ENCODE data around the gene TNRC6B. TPM values are rescaled to one million over a fixed set of nuclear protein-coding genes. Genes with fewer than 3 reads are reported as not detected.

The TNRC6B gene
- total RNA-seq, 3 donors from 2014 or later: 19.4 to 21.6 (median 21.2) TPM

- no peak for ATAC-seq
- Mint-ChIP-seq H3K9me3 (no peaks in the 10 kb centered on the region), H3K27me3 (ENCODE audit: low read depth) (no peaks in the 10 kb centered on the region), H3K4me1 (ENCODE audit: low read depth) (peaks cover 94% of the 10 kb centered on the region), H3K36me3 (ENCODE audit: insufficient read depth) (peaks cover 17% of the 10 kb centered on the region), H3K4me3 (no peak overlapping the region)
- DNase-seq: no peak
These were observed 154.0 kb downstream of the TNRC6B start for GRCh38 chr22:40331706-40332105.

- Mint-ChIP-seq H3K27me3 (ENCODE audit: low read depth) (no peaks in the 10 kb centered on the region), H3K36me3 (ENCODE audit: insufficient read depth) (peaks cover 15% of the 10 kb centered on the region), H3K4me1 (ENCODE audit: low read depth) (peaks cover 87% of the 10 kb centered on the region), H3K9me3 (no peaks in the 10 kb centered on the region), H3K4me3 (peak overlapping the region; percentile 67)
- ATAC-seq (peak; percentile 44 to 55), DNase-seq (no peak)
These were observed 154.6 kb downstream of the TNRC6B start for GRCh38 chr22:40332319-40332781.

GRCh38 chr22:40334060-40334459 is 156.3 kb downstream of the TNRC6B start:
- no peak overlapping the region for H3K4me3 Mint-ChIP-seq
- no peaks in the 10 kb centered on the region for H3K9me3 Mint-ChIP-seq
- ATAC-seq: no peak
- no peaks in the 10 kb centered on the region for H3K27me3 Mint-ChIP-seq (ENCODE audit: low read depth)
- DNase-seq: no peak
- peaks cover 6% of the 10 kb centered on the region for H3K36me3 Mint-ChIP-seq (ENCODE audit: insufficient read depth)
- peaks cover 72% of the 10 kb centered on the region for H3K4me1 Mint-ChIP-seq (ENCODE audit: low read depth)

- no peaks in the 10 kb centered on the region for H3K9me3 Mint-ChIP-seq
- H3K27me3 Mint-ChIP-seq (ENCODE audit: low read depth): no peaks in the 10 kb centered on the region
- DNase-seq (no peak), ATAC-seq (peak; percentile 47 to 56)
- peak overlapping the region; percentile 68 for H3K4me3 Mint-ChIP-seq
- peaks cover 66% of the 10 kb centered on the region for H3K4me1 Mint-ChIP-seq (ENCODE audit: low read depth)
- H3K36me3 Mint-ChIP-seq (ENCODE audit: insufficient read depth): peaks cover 6% of the 10 kb centered on the region
These were observed 157.2 kb downstream of the TNRC6B start for GRCh38 chr22:40334899-40335298.

- ATAC-seq (no peak), DNase-seq (no peak)
- no peaks in the 10 kb centered on the region for H3K27me3 Mint-ChIP-seq (ENCODE audit: low read depth)
- peaks cover 4% of the 10 kb centered on the region for H3K36me3 Mint-ChIP-seq (ENCODE audit: insufficient read depth)
- peaks cover 65% of the 10 kb centered on the region for H3K4me1 Mint-ChIP-seq (ENCODE audit: low read depth)
- no peaks in the 10 kb centered on the region for H3K9me3 Mint-ChIP-seq
- H3K4me3 Mint-ChIP-seq: no peak overlapping the region
These were observed 157.6 kb downstream of the TNRC6B start for GRCh38 chr22:40335358-40335757.

GRCh38 chr22:40340044-40340443 is 162.3 kb downstream of the TNRC6B start:
- Mint-ChIP-seq H3K36me3 (ENCODE audit: insufficient read depth) (no peaks in the 10 kb centered on the region), H3K4me3 (no peak overlapping the region), H3K9me3 (no peaks in the 10 kb centered on the region), H3K27me3 (ENCODE audit: low read depth) (no peaks in the 10 kb centered on the region), H3K4me1 (ENCODE audit: low read depth) (peaks cover 49% of the 10 kb centered on the region)
- ATAC-seq (no peak), DNase-seq (no peak)

- H3K4me1 Mint-ChIP-seq (ENCODE audit: low read depth): peaks cover 40% of the 10 kb centered on the region
- H3K4me3 Mint-ChIP-seq: peak overlapping the region; percentile 1
- ATAC-seq (no peak), DNase-seq (no peak)
- H3K27me3 Mint-ChIP-seq (ENCODE audit: low read depth): no peaks in the 10 kb centered on the region
- no peaks in the 10 kb centered on the region for H3K36me3 Mint-ChIP-seq (ENCODE audit: insufficient read depth)
- H3K9me3 Mint-ChIP-seq: no peaks in the 10 kb centered on the region
These were observed 163.9 kb downstream of the TNRC6B start for GRCh38 chr22:40341604-40342003.

- Mint-ChIP-seq H3K36me3 (ENCODE audit: insufficient read depth) (peaks cover 3% of the 10 kb centered on the region), H3K27me3 (ENCODE audit: low read depth) (no peaks in the 10 kb centered on the region), H3K4me3 (no peak overlapping the region), H3K4me1 (ENCODE audit: low read depth) (peaks cover 44% of the 10 kb centered on the region), H3K9me3 (no peaks in the 10 kb centered on the region)
- DNase-seq: no peak
- no peak for ATAC-seq
These were observed 164.8 kb downstream of the TNRC6B start for GRCh38 chr22:40342521-40342920.

- H3K4me3 Mint-ChIP-seq: peak overlapping the region; percentile 98
- H3K4me1 Mint-ChIP-seq (ENCODE audit: low read depth): peaks cover 48% of the 10 kb centered on the region
- ATAC-seq (no peak), DNase-seq (peak; percentile 38)
- H3K27me3 Mint-ChIP-seq (ENCODE audit: low read depth): no peaks in the 10 kb centered on the region
- H3K9me3 Mint-ChIP-seq: no peaks in the 10 kb centered on the region
- peaks cover 11% of the 10 kb centered on the region for H3K36me3 Mint-ChIP-seq (ENCODE audit: insufficient read depth)
These were observed 167.5 kb downstream of the TNRC6B start for GRCh38 chr22:40345271-40345670.

GRCh38 chr22:40345815-40346184 is 168.1 kb downstream of the TNRC6B start:
- Mint-ChIP-seq H3K9me3 (no peaks in the 10 kb centered on the region), H3K27me3 (ENCODE audit: low read depth) (no peaks in the 10 kb centered on the region), H3K36me3 (ENCODE audit: insufficient read depth) (peaks cover 11% of the 10 kb centered on the region), H3K4me3 (peak overlapping the region; percentile 98), H3K4me1 (ENCODE audit: low read depth) (peaks cover 45% of the 10 kb centered on the region)
- DNase-seq: peak; percentile 48
- ATAC-seq: peak; percentile 44

- ATAC-seq (peak; percentile 91 to 92), DNase-seq (peak; percentile 76)
- Mint-ChIP-seq H3K4me1 (ENCODE audit: low read depth) (peaks cover 42% of the 10 kb centered on the region), H3K9me3 (no peaks in the 10 kb centered on the region), H3K36me3 (ENCODE audit: insufficient read depth) (peaks cover 11% of the 10 kb centered on the region), H3K27me3 (ENCODE audit: low read depth) (no peaks in the 10 kb centered on the region), H3K4me3 (peak within 1 kb of the TSS; percentile 98)
These were observed 168.7 kb downstream of the TNRC6B start, which contains the start of gene ADSL for GRCh38 chr22:40346185-40347118. ADSL (plus strand) TSS chr22:40346500; CDS start chr22:40346559, 59 bp downstream.

GRCh38 chr22:40347300-40347699 is 169.6 kb downstream of the TNRC6B start:
- DNase-seq (no peak), ATAC-seq (no peak)
- peak overlapping the region; percentile 98 for H3K4me3 Mint-ChIP-seq
- H3K4me1 Mint-ChIP-seq (ENCODE audit: low read depth): peaks cover 34% of the 10 kb centered on the region
- no peaks in the 10 kb centered on the region for H3K9me3 Mint-ChIP-seq
- peaks cover 11% of the 10 kb centered on the region for H3K36me3 Mint-ChIP-seq (ENCODE audit: insufficient read depth)
- no peaks in the 10 kb centered on the region for H3K27me3 Mint-ChIP-seq (ENCODE audit: low read depth)

GRCh38 chr22:40348025-40348658 is 170.4 kb downstream of the TNRC6B start:
- ATAC-seq (peak; percentile 25 to 31), DNase-seq (peak; percentile 61)
- Mint-ChIP-seq H3K9me3 (no peaks in the 10 kb centered on the region), H3K27me3 (ENCODE audit: low read depth) (no peaks in the 10 kb centered on the region), H3K36me3 (ENCODE audit: insufficient read depth) (peaks cover 16% of the 10 kb centered on the region), H3K4me3 (peak overlapping the region; percentile 98), H3K4me1 (ENCODE audit: low read depth) (peaks cover 26% of the 10 kb centered on the region)

- Mint-ChIP-seq H3K4me3 (no peak overlapping the region), H3K9me3 (no peaks in the 10 kb centered on the region), H3K4me1 (ENCODE audit: low read depth) (peaks cover 11% of the 10 kb centered on the region), H3K27me3 (ENCODE audit: low read depth) (no peaks in the 10 kb centered on the region), H3K36me3 (ENCODE audit: insufficient read depth) (peaks cover 24% of the 10 kb centered on the region)
- DNase-seq (no peak), ATAC-seq (no peak)
These were observed 175.0 kb downstream of the TNRC6B start for GRCh38 chr22:40352763-40353162.

All from activated T-cell treated with anti-CD3 and anti-CD28 coated beads, Interleukin-2, amount 50 U/mL, for 4 hours (primary cell).